HG03039 (cell line): ENCODE measurements around the gene PHKG2.

Source experiments
- ATAC-seq: cut with Tn5 transposase; IDR thresholded peaks from one replicate; pipeline ENCODE4 v1.9.1; 2021; ENCODE audit warnings: mild to moderate bottlenecking, moderate library complexity; ENCODE audit not compliant: unreplicated experiment

PHKG2 gene

GRCh38 chr16:30793508-30794069 lies 45.4 kb downstream of the PHKG2 start:
- no peak for ATAC-seq

- no peak for ATAC-seq
These were observed 46.4 kb downstream of the PHKG2 start for GRCh38 chr16:30794634-30795033.

GRCh38 chr16:30797670-30798309 lies 49.6 kb downstream of the PHKG2 start:
- no peak for ATAC-seq
